Measurements from ENCODE around the gene UBC.
"Not testable (repeated sequence)": the region's sequence is repeated elsewhere in the genome, so short reads cannot be mapped to it uniquely, and the experiment has no call there.

UBC gene

GRCh38 chr12:124883263-124884130, 31.0 kb downstream of the UBC start:
- DNase-seq, result no peak

GRCh38 chr12:124881123-124881522, 33.3 kb downstream of the UBC start:
- no peak for DNase-seq

- DNase-seq, result not testable (repeated sequence)
These were observed 34.1 kb downstream of the UBC start for GRCh38 chr12:124880335-124880734.

- no peak for DNase-seq
These were observed 35.5 kb downstream of the UBC start for GRCh38 chr12:124878795-124879516.

GRCh38 chr12:124877423-124877822, 37.0 kb downstream of the UBC start:
- no peak for DNase-seq

- no peak for DNase-seq
These were observed 38.3 kb downstream of the UBC start for GRCh38 chr12:124876171-124876570.

- no peak for DNase-seq
These were observed 38.7 kb downstream of the UBC start for GRCh38 chr12:124875803-124876132.

- DNase-seq, result no peak
These were observed 39.3 kb downstream of the UBC start for GRCh38 chr12:124874988-124875802.

GRCh38 chr12:124874188-124874587, 40.3 kb downstream of the UBC start:
- DNase-seq, result no peak

- no peak for DNase-seq
These were observed 42.3 kb downstream of the UBC start for GRCh38 chr12:124872068-124872719.

GRCh38 chr12:124871297-124871696, 43.2 kb downstream of the UBC start:
- DNase-seq, result no peak

GRCh38 chr12:124870515-124870914, 43.9 kb downstream of the UBC start:
- DNase-seq, result no peak

- no peak for DNase-seq
These were observed 45.3 kb downstream of the UBC start for GRCh38 chr12:124869059-124869665.

GRCh38 chr12:124868252-124869058, 46.0 kb downstream of the UBC start:
- DNase-seq, result no peak

- DNase-seq, result no peak
These were observed 47.0 kb downstream of the UBC start for GRCh38 chr12:124867401-124867930.

GRCh38 chr12:124866883-124867400, 47.5 kb downstream of the UBC start:
- no peak for DNase-seq

GRCh38 chr12:124866195-124866882, 48.1 kb downstream of the UBC start:
- DNase-seq, result no peak

GRCh38 chr12:124865728-124866127, 48.7 kb downstream of the UBC start:
- no peak for DNase-seq

GRCh38 chr12:124864326-124864752, 50.1 kb downstream of the UBC start:
- DNase-seq, result no peak
